ENCODE measurements around the gene ARHGEF1. TPM values are rescaled to one million over a fixed set of nuclear protein-coding genes. Genes with fewer than 3 reads are reported as not detected.

The ARHGEF1 gene
- total and polyA plus RNA-seq, 4 experiments from 2014 or later, result 140 to 992 (median 640) TPM

DNA sequence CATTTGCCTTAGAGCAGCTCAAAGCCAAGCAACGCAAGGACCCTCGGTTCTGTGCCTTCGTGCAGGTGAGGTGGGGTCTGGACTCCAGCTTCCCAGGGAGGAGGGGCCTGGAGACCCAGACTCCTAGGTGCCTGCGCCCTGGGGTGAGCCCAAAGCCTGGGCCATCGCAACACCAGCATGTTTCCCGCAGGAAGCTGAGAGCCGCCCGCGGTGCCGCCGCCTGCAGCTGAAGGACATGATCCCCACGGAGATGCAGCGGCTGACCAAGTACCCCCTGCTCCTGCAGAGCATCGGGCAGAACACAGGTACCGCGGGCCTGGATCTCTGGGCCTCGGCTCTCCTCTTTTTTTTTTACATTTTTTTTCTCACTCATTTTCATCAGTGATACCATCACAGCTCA is 19.6 kb downstream of the ARHGEF1 start:
- Mint-ChIP-seq H3K27ac (no peak overlapping the region), H3K36me3 (peaks cover 63 to 77% of the 10 kb centered on the region in 2 donors), H3K4me3 (no peak overlapping the region), H3K9me3 (peaks cover 0 to 1% (median 0%) of the 10 kb centered on the region in 8 donors), H3K4me1 (peaks cover 25 to 49% (median 35%) of the 10 kb centered on the region in 4 donors), H3K27me3 (no peaks in the 10 kb centered on the region)
- CTCF ChIA-PET (ENCODE audit: partially characterized antibody), result interaction anchor here (1.2 kb wide), 1 partner anchor 29 kb away, joined by 5 read pairs; no protein-coding TSS in a partner anchor
- Histone ChIP-seq H3K36me3 (ENCODE audit: insufficient read depth, low read length) (peaks cover 88% of the 10 kb centered on the region), H3K4me1 (ENCODE audit: insufficient read depth, low read length) (peaks cover 33% of the 10 kb centered on the region), H3K9me3 (ENCODE audit: control insufficient read depth in 1 of 2, low read length in 2 of 2) (no peaks in the 10 kb centered on the region), H3K27ac (ENCODE audit: low read depth, low read length) (no peak overlapping the region), H3K4me3 (ENCODE audit: low read length in 2 of 2) (no peak overlapping the region), H3K27me3 (ENCODE audit: insufficient read depth, low read length) (no peaks in the 10 kb centered on the region)
- intact Hi-C loops (cut with micrococcal nuclease), result no loop called here
- no peak for DNase-seq
- POLR2A ChIA-PET (ENCODE audit: partially characterized antibody), result interaction anchor here (1.2 to 19.1 kb wide), 6 partner anchors 8 to 43 kb away, joined by 3 to 349 read pairs (median 12); partner anchors contain the start of genes ARHGEF1 and ERFL

DNA sequence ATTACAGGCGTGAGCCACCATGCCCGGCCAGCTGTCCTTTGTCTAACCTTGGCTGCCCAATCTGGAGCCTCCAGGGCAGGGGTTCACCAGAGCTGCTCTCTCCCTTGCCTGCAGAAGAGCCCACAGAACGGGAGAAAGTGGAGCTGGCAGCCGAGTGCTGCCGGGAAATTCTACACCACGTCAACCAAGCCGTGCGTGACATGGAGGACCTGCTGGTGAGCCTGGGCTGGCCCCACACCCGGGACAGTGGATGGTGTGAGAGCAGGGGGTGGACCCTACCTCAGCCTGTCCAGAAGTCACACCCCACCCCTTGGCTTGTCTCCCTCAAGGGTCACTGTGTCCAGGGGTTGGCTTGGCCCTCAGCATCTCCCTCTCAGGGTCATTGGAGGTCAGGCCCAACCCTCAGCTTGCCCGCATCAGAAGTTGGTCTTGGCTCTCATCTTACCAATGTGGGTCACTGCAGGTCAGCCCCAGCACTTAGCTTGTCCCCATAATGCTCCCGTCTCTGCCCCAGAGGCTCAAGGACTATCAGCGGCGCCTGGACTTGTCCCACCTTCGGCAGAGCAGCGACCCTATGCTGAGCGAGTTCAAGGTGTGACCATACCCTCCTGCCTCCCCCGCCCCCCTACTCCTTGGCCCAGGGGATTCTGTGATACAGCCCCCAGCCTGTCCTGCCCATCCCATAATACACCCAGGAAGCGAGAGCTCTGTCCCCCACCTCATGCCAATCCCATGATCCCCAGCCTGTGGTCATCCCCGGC is 20.4 kb downstream of the ARHGEF1 start:
- H3K27me3 ChIP-seq (ENCODE audit: insufficient read depth, low read length), result no peaks in the 10 kb centered on the region
- Mint-ChIP-seq H3K36me3 (peaks cover 56 to 71% of the 10 kb centered on the region in 2 donors), H3K27ac (peak overlapping the region in 2 of 7 donors; percentile 43 to 84), H3K27me3 (no peaks in the 10 kb centered on the region), H3K9me3 (peaks cover 0 to 1% (median 0%) of the 10 kb centered on the region in 8 donors), H3K4me3 (no peak overlapping the region), H3K4me1 (peaks cover 25 to 41% (median 33%) of the 10 kb centered on the region in 4 donors)
- no peak overlapping the region for H3K4me3 ChIP-seq (ENCODE audit: low read length in 2 of 2)
- ChIA-PET POLR2A (ENCODE audit: partially characterized antibody) (interaction anchor here (1.4 to 19.1 kb wide), 6 partner anchors 8 to 42 kb away, joined by 4 to 349 read pairs (median 12); partner anchors contain the start of gene ARHGEF1), CTCF (ENCODE audit: partially characterized antibody) (interaction anchor here (1.2 kb wide), 1 partner anchor 30 kb away, joined by 5 read pairs; no protein-coding TSS in a partner anchor)
- intact Hi-C loops (cut with micrococcal nuclease), result no loop called here
- no peaks in the 10 kb centered on the region for H3K9me3 ChIP-seq (ENCODE audit: control insufficient read depth in 1 of 2, low read length in 2 of 2)
- H3K27ac ChIP-seq (ENCODE audit: low read depth, low read length), result no peak overlapping the region
- peaks cover 33% of the 10 kb centered on the region for H3K4me1 ChIP-seq (ENCODE audit: insufficient read depth, low read length)
- no peak for DNase-seq
- H3K36me3 ChIP-seq (ENCODE audit: insufficient read depth, low read length), result peaks cover 80% of the 10 kb centered on the region

- CTCF ChIA-PET (ENCODE audit: partially characterized antibody), result no interaction called here
Measured at GRCh38 chr19:41904118-41904870, 21.3 kb downstream of the ARHGEF1 start.

DNA sequence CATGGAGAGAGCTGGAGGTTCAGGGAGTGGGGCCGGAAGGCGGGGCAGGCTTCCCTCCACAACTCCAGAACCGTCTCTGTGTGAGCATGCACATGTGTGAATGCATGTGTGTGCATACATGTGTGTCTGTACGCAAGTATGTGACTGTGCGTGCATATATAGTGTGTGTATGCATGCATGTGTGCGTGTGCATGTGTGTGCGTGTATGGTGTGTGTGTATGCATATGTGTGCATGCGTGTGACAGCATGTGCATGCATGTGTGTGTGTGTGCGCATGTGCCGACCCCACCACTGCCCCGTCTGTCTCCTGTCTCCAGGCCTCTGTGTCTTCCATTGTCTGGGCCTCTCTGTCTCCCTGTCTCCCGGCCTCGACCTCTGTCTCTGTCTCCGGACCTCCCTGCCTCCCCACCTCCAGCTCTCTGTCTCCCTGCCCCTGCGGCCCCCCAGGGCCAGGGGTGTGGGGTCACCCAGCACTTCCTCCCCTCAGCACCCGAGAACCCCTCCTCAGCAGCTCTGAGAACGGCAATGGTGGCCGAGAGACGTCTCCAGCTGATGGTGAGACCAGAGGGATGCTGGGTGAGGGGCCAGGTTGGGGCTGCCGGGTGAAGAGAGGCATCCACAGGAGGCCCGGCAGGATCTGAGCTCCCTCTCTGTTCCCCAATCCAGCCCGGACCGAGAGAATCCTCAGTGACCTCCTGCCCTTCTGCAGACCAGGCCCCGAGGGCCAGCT is 22.5 kb downstream of the ARHGEF1 start:
- Mint-ChIP-seq H3K4me1 (peaks cover 21 to 35% (median 27%) of the 10 kb centered on the region in 4 donors), H3K4me3 (no peak overlapping the region), H3K27ac (peak overlapping the region in 3 of 7 donors; percentile 48 to 70 (median 62)), H3K27me3 (no peaks in the 10 kb centered on the region), H3K36me3 (peaks cover 38 to 57% of the 10 kb centered on the region in 2 donors), H3K9me3 (peaks cover 0 to 1% (median 0%) of the 10 kb centered on the region in 8 donors)
- ChIA-PET CTCF (ENCODE audit: partially characterized antibody) (interaction anchor here (0.6 to 1.1 kb wide), 2 partner anchors 16 to 115 kb away, joined by 4 read pairs; no protein-coding TSS in a partner anchor), POLR2A (ENCODE audit: partially characterized antibody) (interaction anchor here (0.7 to 19.1 kb wide), 11 partner anchors 10 to 45 kb away, joined by 3 to 349 read pairs (median 7); partner anchors contain the start of genes ARHGEF1 and RPS19)
- Histone ChIP-seq H3K4me3 (ENCODE audit: low read length in 2 of 2) (no peak overlapping the region), H3K27me3 (ENCODE audit: insufficient read depth, low read length) (no peaks in the 10 kb centered on the region), H3K27ac (ENCODE audit: low read depth, low read length) (no peak overlapping the region), H3K9me3 (ENCODE audit: control insufficient read depth in 1 of 2, low read length in 2 of 2) (no peaks in the 10 kb centered on the region), H3K36me3 (ENCODE audit: insufficient read depth, low read length) (peaks cover 61% of the 10 kb centered on the region), H3K4me1 (ENCODE audit: insufficient read depth, low read length) (peaks cover 33% of the 10 kb centered on the region)
- no peak for DNase-seq
- intact Hi-C loops (cut with micrococcal nuclease), result no loop called here

More at GRCh38 chr19:41904118-41904870, 21.3 kb downstream of the ARHGEF1 start:
- POLR2A ChIA-PET (ENCODE audit: partially characterized antibody), result interaction anchor here (0.7 to 19.1 kb wide), 8 partner anchors 10 to 44 kb away, joined by 3 to 349 read pairs (median 7); partner anchors contain the start of genes ARHGEF1 and RPS19
- peaks cover 0 to 1% (median 0%) of the 10 kb centered on the region in 8 donors for H3K9me3 Mint-ChIP-seq
- Histone ChIP-seq H3K27me3 (ENCODE audit: insufficient read depth, low read length) (no peaks in the 10 kb centered on the region), H3K36me3 (ENCODE audit: insufficient read depth, low read length) (peaks cover 72% of the 10 kb centered on the region), H3K4me1 (ENCODE audit: insufficient read depth, low read length) (peaks cover 33% of the 10 kb centered on the region), H3K4me3 (ENCODE audit: low read length in 2 of 2) (no peak overlapping the region), H3K27ac (ENCODE audit: low read depth, low read length) (no peak overlapping the region), H3K9me3 (ENCODE audit: control insufficient read depth in 1 of 2, low read length in 2 of 2) (no peaks in the 10 kb centered on the region)
- intact Hi-C loops (cut with micrococcal nuclease), result no loop called here
- peak overlapping the region in 2 of 7 donors; percentile 46 to 66 for H3K27ac Mint-ChIP-seq
- H3K4me3 Mint-ChIP-seq, result peak overlapping the region in 1 of 8 donors; percentile 55
- peaks cover 47 to 65% of the 10 kb centered on the region in 2 donors for H3K36me3 Mint-ChIP-seq
- DNase-seq, result no peak
- H3K4me1 Mint-ChIP-seq, result peaks cover 19 to 37% (median 26%) of the 10 kb centered on the region in 4 donors
- no peaks in the 10 kb centered on the region for H3K27me3 Mint-ChIP-seq

- intact Hi-C loops (cut with micrococcal nuclease), result no loop called here
- Mint-ChIP-seq H3K27ac (peak overlapping the region in 3 of 7 donors; percentile 70 to 91 (median 72)), H3K36me3 (peaks cover 34 to 55% of the 10 kb centered on the region in 2 donors), H3K4me3 (no peak overlapping the region), H3K4me1 (peaks cover 26 to 41% (median 36%) of the 10 kb centered on the region in 4 donors), H3K9me3 (peaks cover 0 to 4% (median 0%) of the 10 kb centered on the region in 8 donors), H3K27me3 (no peaks in the 10 kb centered on the region)
- Histone ChIP-seq H3K4me3 (ENCODE audit: low read length in 2 of 2) (no peak overlapping the region), H3K27me3 (ENCODE audit: insufficient read depth, low read length) (no peaks in the 10 kb centered on the region), H3K9me3 (ENCODE audit: control insufficient read depth in 1 of 2, low read length in 2 of 2) (no peaks in the 10 kb centered on the region), H3K36me3 (ENCODE audit: insufficient read depth, low read length) (peaks cover 58% of the 10 kb centered on the region), H3K4me1 (ENCODE audit: insufficient read depth, low read length) (peaks cover 36% of the 10 kb centered on the region), H3K27ac (ENCODE audit: low read depth, low read length) (no peak overlapping the region)
- POLR2A ChIA-PET (ENCODE audit: partially characterized antibody), result interaction anchor here (1.0 to 19.1 kb wide), 8 partner anchors 11 to 46 kb away, joined by 3 to 349 read pairs (median 6); partner anchors contain the start of genes ARHGEF1 and RPS19
- CTCF ChIA-PET (ENCODE audit: partially characterized antibody), result interaction anchor here (1.1 kb wide), 1 partner anchor 17 kb away, joined by 4 read pairs; no protein-coding TSS in a partner anchor
- no peak for DNase-seq
Measured at GRCh38 chr19:41906271-41906670, 23.3 kb downstream of the ARHGEF1 start.

GRCh38 chr19:41906916-41907680 is 24.1 kb downstream of the ARHGEF1 start:
- Histone ChIP-seq H3K27me3 (ENCODE audit: insufficient read depth, low read length) (no peaks in the 10 kb centered on the region), H3K9me3 (ENCODE audit: control insufficient read depth in 1 of 2, low read length in 2 of 2) (no peaks in the 10 kb centered on the region), H3K27ac (ENCODE audit: low read depth, low read length) (no peak overlapping the region), H3K4me1 (ENCODE audit: insufficient read depth, low read length) (peaks cover 38% of the 10 kb centered on the region), H3K4me3 (ENCODE audit: low read length in 2 of 2) (no peak overlapping the region), H3K36me3 (ENCODE audit: insufficient read depth, low read length) (peaks cover 49% of the 10 kb centered on the region)
- Mint-ChIP-seq H3K27ac (peak overlapping the region in 4 of 7 donors; percentile 10 to 78 (median 66)), H3K9me3 (peaks cover 0 to 2% (median 0%) of the 10 kb centered on the region in 8 donors), H3K4me1 (peaks cover 33 to 49% (median 42%) of the 10 kb centered on the region in 4 donors), H3K4me3 (peak overlapping the region in 1 of 8 donors; percentile 28), H3K36me3 (peaks cover 34 to 48% of the 10 kb centered on the region in 2 donors), H3K27me3 (peaks cover 0 to 5% of the 10 kb centered on the region in 2 donors)
- ChIA-PET POLR2A (ENCODE audit: partially characterized antibody) (interaction anchor here (1.0 to 19.1 kb wide), 9 partner anchors 11 to 47 kb away, joined by 3 to 349 read pairs (median 8); partner anchors contain the start of genes ARHGEF1 and RPS19), CTCF (ENCODE audit: partially characterized antibody) (no interaction called here)
- intact Hi-C loops (cut with micrococcal nuclease), result no loop called here
- DNase-seq, result no peak
